Stimulated activated CD4-positive, alpha-beta T cell treated with anti-CD3 and anti-CD28 coated beads, TNF-alpha, amount 100 ng/mL, for 1 hour (primary cell): Measurements from ENCODE around the gene ZNF610.

Experiments
- DNase-seq, 3 donors: peaks; one replicate each; pipeline ENCODE4 v3.0.0-alpha.2; 2020; ENCODE audit warnings: low read depth in 3 of 3, low spot score in 1 of 3

Gene ZNF610

DNA sequence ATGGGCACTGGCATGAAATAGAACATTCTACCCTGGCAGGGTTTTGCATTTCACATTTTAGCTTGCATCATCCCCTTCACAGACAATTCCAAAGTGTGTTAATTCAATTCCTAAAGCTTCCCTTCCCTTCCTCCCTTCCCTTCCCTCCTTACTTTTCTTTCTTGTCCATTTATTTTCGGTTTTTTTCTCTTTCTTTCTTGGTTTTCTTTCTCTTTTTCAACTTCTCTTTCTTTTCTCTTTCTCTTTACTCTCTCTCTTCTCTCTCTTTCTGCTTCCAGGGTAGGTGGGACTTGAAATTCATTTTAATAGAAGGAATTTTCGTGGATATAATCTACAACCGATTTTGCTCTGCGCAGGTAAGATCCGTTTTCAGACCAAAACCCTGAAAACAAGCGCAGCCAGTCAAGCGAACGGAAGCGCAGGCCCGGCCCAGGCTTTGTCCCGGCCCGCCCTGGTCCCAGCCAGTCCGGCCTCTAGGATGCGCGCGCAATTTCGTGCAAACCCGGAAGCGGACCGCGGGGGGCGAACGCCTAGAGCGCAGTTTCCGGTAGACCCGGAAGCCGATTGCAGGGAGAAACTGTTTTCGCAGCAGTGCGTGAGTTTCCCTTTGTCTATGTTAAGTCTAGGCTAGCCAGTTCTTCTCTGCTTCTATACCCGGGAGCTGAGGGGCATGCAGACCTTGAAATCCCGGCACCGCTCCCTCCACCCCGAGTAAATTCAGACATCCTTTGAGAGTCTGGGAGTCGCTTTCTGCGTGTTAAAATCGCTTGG is 61.5 kb downstream of the ZNF610 start, which contains the start of gene ZNF528:
Gene ZNF528 (plus strand): TSS at position 540 of the 771 bp plus-strand sequence. CDS start 4,165 bp downstream, outside the sequence.
- peak; percentile 80 to 90 (median 85) for DNase-seq

DNA sequence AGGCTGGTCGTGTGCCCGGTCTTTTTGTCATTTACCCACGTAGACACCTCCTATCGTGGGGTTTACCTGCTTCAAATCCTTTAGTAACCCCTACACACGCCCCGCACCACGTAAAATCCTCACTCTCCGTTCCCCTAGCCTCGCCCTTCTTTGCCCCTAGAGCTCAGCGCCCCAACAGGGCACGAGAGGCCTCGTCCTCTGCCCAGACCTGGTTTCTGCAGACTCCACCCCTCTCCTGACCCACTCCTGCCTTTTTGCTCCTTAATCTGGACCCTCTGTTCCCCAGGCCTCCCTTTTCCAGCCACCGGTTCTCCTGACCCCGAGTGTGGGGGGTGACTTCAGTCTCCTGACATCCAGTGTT is 62.0 kb downstream of the ZNF610 start:
- no peak for DNase-seq

- no peak for DNase-seq
Measured at GRCh38 chr19:52410276-52410675, 74.2 kb downstream of the ZNF610 start.

GRCh38 chr19:52415711-52416110 is 79.7 kb downstream of the ZNF610 start:
- DNase-seq = no peak
